Body of pancreas (tissue), 4 donors: ENCODE data around the gene ACTR3.

Experiments
- CTCF ChIP-seq, 7 experiments: fragments of 450-650 bp in 4 of 7; fragments of 200-600 bp in 3 of 7; sonication (generic) in 3 of 7; IDR thresholded peaks; one replicate each; pipeline ENCODE4 v1.5.1; 2016 to 2019; ENCODE audit warnings: antibody characterized with exemption in 7 of 7
- POLR2A ChIP-seq, 3 donors: fragments of 450-650 bp; IDR thresholded peaks; one replicate each; pipeline ENCODE4 v1.6.1; 2016; ENCODE audit warnings: antibody characterized with exemption in 3 of 3, mild to moderate bottlenecking in 2 of 3

GRCh38 chr2:113875135-113875534 is 14.8 kb upstream of the ACTR3 start:
- TF ChIP-seq CTCF (IDR thresholded peaks at IDR 0.05) (no peak), POLR2A (IDR thresholded peaks at IDR 0.05) (no peak)
